Posterior cingulate gyrus (tissue), 11 donors: ENCODE results near the gene BAZ1A.

Source experiments
- DNase-seq, 10 donors: peaks; one replicate each; pipeline versions ENCODE4 v3.0.0 to v3.0.0-alpha.2; 2020 to 2021; ENCODE audit warnings: mixed read lengths in 3 of 10
- intact Hi-C: fragments of 100-400 bp; cut with DNase I; formaldehyde crosslinking; loops from one replicate; pipeline ENCODE4 v1.15.1; 2023

Gene BAZ1A

GRCh38 chr14:34875031-34875922 is at the start of gene BAZ1A:
BAZ1A (minus strand) TSS chr14:34875360; CDS start chr14:34874604, 756 bp downstream.
- peak in 9 of 10 donors; percentile 18 to 89 (median 45) for DNase-seq
- intact Hi-C loops: loop anchor here (10.0 kb wide), 1 partner anchor 250 kb away; the partner anchor contains the start of genes PPP2R3C and PRORP

GRCh38 chr14:34920339-34920738 is 45.2 kb upstream of the BAZ1A start:
- intact Hi-C loops: no loop called here
- no peak for DNase-seq

GRCh38 chr14:34913619-34914018 is 38.5 kb upstream of the BAZ1A start:
- no peak for DNase-seq
- intact Hi-C loops: no loop called here

- no peak for DNase-seq
- intact Hi-C loops: no loop called here
Measured at GRCh38 chr14:34912966-34913365, 37.8 kb upstream of the BAZ1A start.

- intact Hi-C loops: no loop called here
- no peak for DNase-seq
Measured at GRCh38 chr14:34912182-34912581, 37.0 kb upstream of the BAZ1A start.

- DNase-seq: no peak
- intact Hi-C loops: no loop called here
Measured at GRCh38 chr14:34911209-34912150, 36.3 kb upstream of the BAZ1A start.

- no peak for DNase-seq
- intact Hi-C loops: no loop called here
Measured at GRCh38 chr14:34906287-34906686, 31.1 kb upstream of the BAZ1A start.

GRCh38 chr14:34895277-34895676 is 20.1 kb upstream of the BAZ1A start:
- DNase-seq: no peak
- intact Hi-C loops: no loop called here

- intact Hi-C loops: no loop called here
Measured at GRCh38 chr14:34890937-34891336, 15.8 kb upstream of the BAZ1A start.

GRCh38 chr14:34888186-34888585 is 13.0 kb upstream of the BAZ1A start:
- intact Hi-C loops: no loop called here
- DNase-seq: no peak

More at GRCh38 chr14:34890937-34891336, 15.8 kb upstream of the BAZ1A start:
- DNase-seq: no peak

GRCh38 chr14:34883954-34884353 is 8.8 kb upstream of the BAZ1A start:
- no peak for DNase-seq
- intact Hi-C loops: no loop called here

- intact Hi-C loops: loop anchor here (5.0 to 10.0 kb wide), 4 partner anchors 108 to 250 kb away; partner anchors contain the start of genes PPP2R3C, PRORP and SRP54
Measured at GRCh38 chr14:34874386-34875030, 652 bp downstream of the BAZ1A start.

GRCh38 chr14:34873589-34874385 is 1.4 kb downstream of the BAZ1A start:
- intact Hi-C loops: loop anchor here (2.0 to 10.0 kb wide), 5 partner anchors 109 to 251 kb away; partner anchors contain the start of genes FAM177A1, PPP2R3C, PRORP and SRP54
- peak; percentile 55 to 94 (median 66) for DNase-seq

More at GRCh38 chr14:34874386-34875030, 652 bp downstream of the BAZ1A start:
- peak in 9 of 10 donors; percentile 17 to 90 (median 36) for DNase-seq

- DNase-seq: no peak
- intact Hi-C loops: loop anchor here (2.0 to 10.0 kb wide), 5 partner anchors 109 to 252 kb away; partner anchors contain the start of genes FAM177A1, PPP2R3C, PRORP and SRP54
Measured at GRCh38 chr14:34872822-34873588, 2.2 kb downstream of the BAZ1A start.

- intact Hi-C loops: no loop called here
Measured at GRCh38 chr14:34867199-34867598, 8.0 kb downstream of the BAZ1A start.

GRCh38 chr14:34865889-34866574 is 9.1 kb downstream of the BAZ1A start:
- no peak for DNase-seq
- intact Hi-C loops: no loop called here

More at GRCh38 chr14:34867199-34867598, 8.0 kb downstream of the BAZ1A start:
- no peak for DNase-seq

GRCh38 chr14:34863844-34864243 is 11.3 kb downstream of the BAZ1A start:
- no peak for DNase-seq
- intact Hi-C loops: no loop called here

- intact Hi-C loops: no loop called here
- no peak for DNase-seq
Measured at GRCh38 chr14:34858765-34859164, 16.4 kb downstream of the BAZ1A start.
